Liver (tissue), 9 donors: ENCODE measurements around the gene SPEG. TPM values are rescaled to one million over a fixed set of nuclear protein-coding genes. Genes with fewer than 3 reads are reported as not detected.

Source experiments
- DNase-seq: peaks from one replicate; pipeline ENCODE4 v3.0.0-alpha.2; 2017; ENCODE audit warnings: low spot score
- H3K27ac ChIP-seq, 2 donors: one replicate each; pipeline ENCODE4 v1.7.0; 2013; ENCODE audit warnings: inconsistent platforms in 2 of 2, low read length in 2 of 2, control low read depth in 1 of 2, low read depth in 1 of 2, mild to moderate bottlenecking in 1 of 2
- H3K27me3 ChIP-seq, 4 donors: one replicate each; pipeline versions ENCODE4 v1.6.1 to v1.7.0; 2013; ENCODE audit warnings: low read length in 3 of 4, inconsistent platforms in 1 of 4, mild to moderate bottlenecking in 1 of 4, moderate library complexity in 1 of 4; ENCODE audit not compliant: control insufficient read depth in 4 of 4, insufficient read depth in 4 of 4
- H3K36me3 ChIP-seq, 4 donors: one replicate each; pipeline versions ENCODE4 v1.6.1 to v1.7.0; 2013; ENCODE audit warnings: low read length in 3 of 4, mild to moderate bottlenecking in 3 of 4, low read depth in 1 of 4, moderate library complexity in 1 of 4; ENCODE audit not compliant: control insufficient read depth in 4 of 4, insufficient read depth in 3 of 4
- H3K4me1 ChIP-seq, 4 donors: one replicate each; pipeline versions ENCODE4 v1.6.1 to v1.7.0; 2013; ENCODE audit warnings: low read length in 3 of 4, mild to moderate bottlenecking in 3 of 4, moderate library complexity in 1 of 4; ENCODE audit not compliant: control insufficient read depth in 4 of 4, insufficient read depth in 4 of 4
- H3K4me3 ChIP-seq, 3 donors: one replicate each; pipeline versions ENCODE4 v1.6.1 to v1.7.0; 2013; ENCODE audit warnings: low read length in 3 of 3, control low read depth in 1 of 3, low read depth in 1 of 3, mild to moderate bottlenecking in 1 of 3
- H3K9ac ChIP-seq, 2 donors: one replicate each; pipeline ENCODE4 v1.7.0; 2013; ENCODE audit warnings: low read length in 2 of 2, mild to moderate bottlenecking in 2 of 2, moderate library complexity in 2 of 2, control low read depth in 1 of 2, low read depth in 1 of 2
- H3K9me3 ChIP-seq, 4 donors: one replicate each; pipeline versions ENCODE4 v1.6.1 to v1.7.0; 2013; ENCODE audit warnings: low read length in 3 of 4; ENCODE audit not compliant: control insufficient read depth in 4 of 4
- ATF3 ChIP-seq: IDR thresholded peaks from 2 replicates; pipeline ENCODE4 v1.6.1; 2016; ENCODE audit warnings: antibody characterized with exemption
- EGR1 ChIP-seq, 2 donors: IDR thresholded peaks; 2 replicates each; pipeline ENCODE4 v1.6.1; 2016 to 2018; ENCODE audit warnings: antibody characterized with exemption in 2 of 2, low read depth in 2 of 2
- FOXA1 ChIP-seq: IDR thresholded peaks from 2 replicates; pipeline ENCODE4 v1.6.1; 2016; ENCODE audit warnings: antibody characterized with exemption
- GABPA ChIP-seq, 2 donors: IDR thresholded peaks in 1 of 2; conservative IDR thresholded peaks in 1 of 2; 2 replicates each; pipeline ENCODE4 v1.6.1; 2016; ENCODE audit warnings: antibody characterized with exemption in 2 of 2, mild to moderate bottlenecking in 1 of 2, moderate library complexity in 1 of 2
- HNF4A ChIP-seq, 2 donors: conservative IDR thresholded peaks; 2 replicates each; pipeline ENCODE4 v1.6.1; 2016; ENCODE audit warnings: antibody characterized with exemption in 2 of 2, mild to moderate bottlenecking in 2 of 2
- HNF4G ChIP-seq: IDR thresholded peaks from 2 replicates; pipeline ENCODE4 v1.6.1; 2016; ENCODE audit warnings: antibody characterized with exemption
- JUND ChIP-seq, 2 donors: IDR thresholded peaks; 2 replicates each; pipeline ENCODE4 v1.6.1; 2016; ENCODE audit warnings: antibody characterized with exemption in 2 of 2
- MAX ChIP-seq: IDR thresholded peaks from 2 replicates; pipeline ENCODE4 v1.6.1; 2016; ENCODE audit warnings: antibody characterized with exemption
- RXRA ChIP-seq, 2 donors: IDR thresholded peaks; 2 replicates each; pipeline ENCODE4 v1.6.1; 2017 to 2018; ENCODE audit warnings: antibody characterized with exemption in 2 of 2, mild to moderate bottlenecking in 1 of 2
- TAF1 ChIP-seq: conservative IDR thresholded peaks from 2 replicates; pipeline ENCODE4 v1.6.1; 2016; ENCODE audit warnings: antibody characterized with exemption, mild to moderate bottlenecking
- YY1 ChIP-seq: IDR thresholded peaks from 2 replicates; pipeline ENCODE4 v1.6.1; 2016; ENCODE audit warnings: antibody characterized with exemption, mild to moderate bottlenecking
- WGBS: extraction: QIAGEN DNeasy Blood & Tissue Kit; methylation state at CpG from one replicate; pipeline ENCODE4 v1.1.7; 2013; 5-methylcytosine and 5-hydroxymethylcytosine counted together
- polyA plus RNA-seq, 2 donors: library from polyadenylated mRNA; stranded (reverse) in 1 of 2; unstranded in 1 of 2; fragments of 200-250 nt in 1 of 2; fragments of >200 nt in 1 of 2; fragmentation: Nextera tagmentation in 1 of 2; extraction: Ambion mirVana in 1 of 2; gene quantifications; one replicate each; pipeline versions ENCODE4 v1.2.1 to v1.2.3, GENCODE V29; 2013 to 2015
- total RNA-seq, 2 donors: library from RNA; depleted of rRNA; stranded (reverse); fragments of >200 nt; gene quantifications; one replicate each; pipeline ENCODE4 v1.2.3, GENCODE V29; 2014
- TF ChIP-seq, protein P1 (sequence below): fragments of 150-350 bp; IDR thresholded peaks from 2 replicates; pipeline ENCODE4 v1.5.1; 2017; ENCODE audit warnings: improper control_type of control experiment, low read depth, low read length; ENCODE audit not compliant: missing input control
- TF ChIP-seq, protein P2 (sequence below): IDR thresholded peaks from 2 replicates; pipeline ENCODE4 v1.6.1; 2016; ENCODE audit warnings: antibody characterized with exemption
- TF ChIP-seq, protein P3 (sequence below): IDR thresholded peaks from 2 replicates; pipeline ENCODE4 v1.6.1; 2016; ENCODE audit warnings: antibody characterized with exemption, mild to moderate bottlenecking
- donor health status: healthy.
- donor health status: healthy.
- donor health status: healthy.
- donor health status: healthy.
- donor health status: healthy.

Gene SPEG
- total and polyA plus RNA-seq, 4 donors, result 0.51 to 0.96 (median 0.66) TPM

DNA sequence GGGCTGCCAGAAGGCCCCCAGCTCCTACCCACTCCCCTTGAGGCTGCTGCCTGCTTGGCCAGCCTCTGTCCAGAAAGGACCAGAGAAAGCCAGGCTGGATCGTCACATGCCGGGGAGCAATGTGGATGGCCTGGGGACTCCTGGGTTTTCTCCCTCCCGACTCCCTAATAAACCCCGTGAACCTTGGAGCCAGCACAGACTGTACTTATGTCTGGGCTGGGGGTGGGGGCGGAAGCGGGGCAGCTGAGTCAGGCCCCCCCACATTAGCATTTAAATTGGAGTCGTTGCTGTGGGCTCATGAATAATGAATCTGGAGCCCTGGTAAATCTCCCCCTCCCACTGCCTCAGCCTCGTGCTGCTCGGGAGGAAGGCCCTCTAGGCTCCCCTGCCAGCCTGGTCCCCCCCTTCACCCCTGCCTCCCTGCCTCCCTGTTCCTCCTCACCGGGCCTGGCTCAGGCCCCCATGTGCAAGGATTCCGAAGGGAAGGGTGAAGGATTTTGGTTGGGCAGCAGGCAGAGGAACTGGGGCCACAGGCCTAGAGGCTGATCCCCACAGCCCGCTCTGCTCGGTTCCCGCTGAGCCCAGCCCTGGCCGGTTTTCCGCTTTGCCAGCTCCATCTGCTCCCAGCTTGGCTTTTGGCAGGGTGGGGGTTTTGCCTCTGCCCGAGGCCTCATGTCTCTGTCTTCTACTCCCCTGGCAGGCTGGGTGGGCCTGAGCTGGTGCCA, 72.3 kb downstream of the SPEG start (continued):
- no peak for TF ChIP-seq ATF3

DNA sequence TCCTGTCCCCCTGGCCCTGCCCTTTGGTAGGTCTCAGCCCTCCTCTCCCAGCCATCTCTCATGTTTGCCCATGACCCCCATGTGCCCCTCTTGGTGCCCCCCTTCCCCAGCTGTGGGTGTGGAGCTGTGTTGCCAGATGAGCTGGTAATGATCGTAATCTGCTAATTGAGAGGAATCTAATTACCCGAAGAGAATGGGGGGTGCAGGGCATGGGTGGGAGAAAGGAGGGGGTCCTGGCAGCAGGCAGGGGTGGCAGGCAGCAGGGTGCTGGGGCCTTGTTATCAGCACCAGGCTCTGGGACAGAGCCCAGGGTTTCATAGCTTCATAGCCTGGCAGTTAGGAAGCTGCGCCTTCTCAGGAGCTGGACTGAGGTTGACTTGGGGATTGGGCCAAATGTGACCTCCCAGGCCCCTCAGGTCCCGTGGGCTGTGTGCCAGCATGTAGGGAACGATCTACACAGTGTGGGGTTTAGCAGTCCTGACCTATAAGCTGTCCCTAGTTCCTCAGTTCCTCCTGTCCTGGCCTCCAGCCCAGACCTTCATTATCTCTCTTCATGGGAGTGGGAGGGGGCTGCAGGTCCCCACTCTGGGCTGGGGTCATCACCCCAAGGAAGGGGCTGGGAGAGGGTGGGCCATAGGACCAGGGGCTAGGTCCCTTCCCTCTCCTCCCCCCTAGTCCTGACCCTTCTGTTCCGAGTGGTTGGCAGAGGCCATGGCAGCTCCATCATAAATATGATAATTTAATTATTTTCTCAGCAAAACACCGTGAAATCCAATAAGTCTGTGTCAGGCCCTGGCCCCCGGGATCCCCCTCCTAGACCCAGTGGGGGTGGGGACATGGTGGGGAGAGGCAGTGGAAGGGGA, 73.2 kb downstream of the SPEG start:
- H3K4me3 ChIP-seq, result no peak overlapping the region
- H3K9me3 ChIP-seq, result no peaks in the 10 kb centered on the region
- peaks cover 0 to 9% (median 6%) of the 10 kb centered on the region in 4 donors for H3K4me1 ChIP-seq
- peaks cover 14 to 30% (median 15%) of the 10 kb centered on the region in 4 donors for H3K36me3 ChIP-seq
- DNase-seq, result no peak
- TF ChIP-seq, protein P1, sequence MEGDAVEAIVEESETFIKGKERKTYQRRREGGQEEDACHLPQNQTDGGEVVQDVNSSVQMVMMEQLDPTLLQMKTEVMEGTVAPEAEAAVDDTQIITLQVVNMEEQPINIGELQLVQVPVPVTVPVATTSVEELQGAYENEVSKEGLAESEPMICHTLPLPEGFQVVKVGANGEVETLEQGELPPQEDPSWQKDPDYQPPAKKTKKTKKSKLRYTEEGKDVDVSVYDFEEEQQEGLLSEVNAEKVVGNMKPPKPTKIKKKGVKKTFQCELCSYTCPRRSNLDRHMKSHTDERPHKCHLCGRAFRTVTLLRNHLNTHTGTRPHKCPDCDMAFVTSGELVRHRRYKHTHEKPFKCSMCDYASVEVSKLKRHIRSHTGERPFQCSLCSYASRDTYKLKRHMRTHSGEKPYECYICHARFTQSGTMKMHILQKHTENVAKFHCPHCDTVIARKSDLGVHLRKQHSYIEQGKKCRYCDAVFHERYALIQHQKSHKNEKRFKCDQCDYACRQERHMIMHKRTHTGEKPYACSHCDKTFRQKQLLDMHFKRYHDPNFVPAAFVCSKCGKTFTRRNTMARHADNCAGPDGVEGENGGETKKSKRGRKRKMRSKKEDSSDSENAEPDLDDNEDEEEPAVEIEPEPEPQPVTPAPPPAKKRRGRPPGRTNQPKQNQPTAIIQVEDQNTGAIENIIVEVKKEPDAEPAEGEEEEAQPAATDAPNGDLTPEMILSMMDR, result no peak
- TF ChIP-seq, protein P2, sequence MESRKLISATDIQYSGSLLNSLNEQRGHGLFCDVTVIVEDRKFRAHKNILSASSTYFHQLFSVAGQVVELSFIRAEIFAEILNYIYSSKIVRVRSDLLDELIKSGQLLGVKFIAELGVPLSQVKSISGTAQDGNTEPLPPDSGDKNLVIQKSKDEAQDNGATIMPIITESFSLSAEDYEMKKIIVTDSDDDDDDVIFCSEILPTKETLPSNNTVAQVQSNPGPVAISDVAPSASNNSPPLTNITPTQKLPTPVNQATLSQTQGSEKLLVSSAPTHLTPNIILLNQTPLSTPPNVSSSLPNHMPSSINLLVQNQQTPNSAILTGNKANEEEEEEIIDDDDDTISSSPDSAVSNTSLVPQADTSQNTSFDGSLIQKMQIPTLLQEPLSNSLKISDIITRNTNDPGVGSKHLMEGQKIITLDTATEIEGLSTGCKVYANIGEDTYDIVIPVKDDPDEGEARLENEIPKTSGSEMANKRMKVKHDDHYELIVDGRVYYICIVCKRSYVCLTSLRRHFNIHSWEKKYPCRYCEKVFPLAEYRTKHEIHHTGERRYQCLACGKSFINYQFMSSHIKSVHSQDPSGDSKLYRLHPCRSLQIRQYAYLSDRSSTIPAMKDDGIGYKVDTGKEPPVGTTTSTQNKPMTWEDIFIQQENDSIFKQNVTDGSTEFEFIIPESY, result no peak
- TF ChIP-seq, protein P3, sequence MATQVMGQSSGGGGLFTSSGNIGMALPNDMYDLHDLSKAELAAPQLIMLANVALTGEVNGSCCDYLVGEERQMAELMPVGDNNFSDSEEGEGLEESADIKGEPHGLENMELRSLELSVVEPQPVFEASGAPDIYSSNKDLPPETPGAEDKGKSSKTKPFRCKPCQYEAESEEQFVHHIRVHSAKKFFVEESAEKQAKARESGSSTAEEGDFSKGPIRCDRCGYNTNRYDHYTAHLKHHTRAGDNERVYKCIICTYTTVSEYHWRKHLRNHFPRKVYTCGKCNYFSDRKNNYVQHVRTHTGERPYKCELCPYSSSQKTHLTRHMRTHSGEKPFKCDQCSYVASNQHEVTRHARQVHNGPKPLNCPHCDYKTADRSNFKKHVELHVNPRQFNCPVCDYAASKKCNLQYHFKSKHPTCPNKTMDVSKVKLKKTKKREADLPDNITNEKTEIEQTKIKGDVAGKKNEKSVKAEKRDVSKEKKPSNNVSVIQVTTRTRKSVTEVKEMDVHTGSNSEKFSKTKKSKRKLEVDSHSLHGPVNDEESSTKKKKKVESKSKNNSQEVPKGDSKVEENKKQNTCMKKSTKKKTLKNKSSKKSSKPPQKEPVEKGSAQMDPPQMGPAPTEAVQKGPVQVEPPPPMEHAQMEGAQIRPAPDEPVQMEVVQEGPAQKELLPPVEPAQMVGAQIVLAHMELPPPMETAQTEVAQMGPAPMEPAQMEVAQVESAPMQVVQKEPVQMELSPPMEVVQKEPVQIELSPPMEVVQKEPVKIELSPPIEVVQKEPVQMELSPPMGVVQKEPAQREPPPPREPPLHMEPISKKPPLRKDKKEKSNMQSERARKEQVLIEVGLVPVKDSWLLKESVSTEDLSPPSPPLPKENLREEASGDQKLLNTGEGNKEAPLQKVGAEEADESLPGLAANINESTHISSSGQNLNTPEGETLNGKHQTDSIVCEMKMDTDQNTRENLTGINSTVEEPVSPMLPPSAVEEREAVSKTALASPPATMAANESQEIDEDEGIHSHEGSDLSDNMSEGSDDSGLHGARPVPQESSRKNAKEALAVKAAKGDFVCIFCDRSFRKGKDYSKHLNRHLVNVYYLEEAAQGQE, result peak; percentile 53
- TF ChIP-seq YY1, result no peak
- no peak for TF ChIP-seq RXRA (IDR thresholded peaks at IDR 0.05)
- no peak for TF ChIP-seq EGR1 (IDR thresholded peaks at IDR 0.05; ENCODE audit: low read depth in 2 of 2)
- no peak for TF ChIP-seq ATF3
- no peak overlapping the region for H3K9ac ChIP-seq
- 72% methylated on average over 8 of the region's 8 CpGs for WGBS
- no peaks in the 10 kb centered on the region for H3K27me3 ChIP-seq
- H3K27ac ChIP-seq, result no peak overlapping the region

- 86% methylated on average over 4 of the region's 4 CpGs for WGBS
- Histone ChIP-seq H3K27me3 (no peaks in the 10 kb centered on the region), H3K9me3 (no peaks in the 10 kb centered on the region), H3K36me3 (peaks cover 13 to 28% (median 14%) of the 10 kb centered on the region in 4 donors), H3K4me1 (peaks cover 0 to 9% (median 6%) of the 10 kb centered on the region in 4 donors), H3K4me3 (no peak overlapping the region), H3K9ac (no peak overlapping the region), H3K27ac (no peak overlapping the region)
- no peak for DNase-seq
- TF ChIP-seq JUND (IDR thresholded peaks at IDR 0.05) (no peak), TAF1 (no peak), HNF4G (no peak), FOXA1 (no peak), GABPA (IDR thresholded peaks at IDR 0.05 in 1 of 2, conservative IDR thresholded peaks at IDR 0.05 in 1 of 2) (no peak), MAX (no peak), YY1 (no peak), ATF3 (no peak), RXRA (IDR thresholded peaks at IDR 0.05) (no peak), EGR1 (IDR thresholded peaks at IDR 0.05; ENCODE audit: low read depth in 2 of 2) (no peak), HNF4A (conservative IDR thresholded peaks at IDR 0.05) (no peak)
- TF ChIP-seq, protein P2, result no peak
These were observed 73.7 kb downstream of the SPEG start for GRCh38 chr2:219508444-219508734.
